GM12878 (cell line): ENCODE data around the gene PLEKHA1.

ENCODE experiments used
- BCL3 ChIP-seq: IDR thresholded peaks from 2 replicates; pipeline ENCODE4 v1.6.1; 2011; ENCODE audit warnings: borderline replicate concordance, low read depth, mild to moderate bottlenecking, moderate library complexity, low read length; ENCODE audit not compliant: insufficient read depth, poor library complexity, severe bottlenecking
- CHD1 ChIP-seq: IDR thresholded peaks from 2 replicates; pipeline ENCODE4 v1.6.1; 2012; ENCODE audit warnings: low read depth, low read length, improper control_type of control experiment
- CTCF ChIP-seq, 3 experiments: IDR thresholded peaks in 2 of 3; conservative IDR thresholded peaks in 1 of 3; 2 replicates each; pipeline ENCODE4 v1.5.1; 2011; ENCODE audit warnings: low read depth in 3 of 3, low read length in 3 of 3, mild to moderate bottlenecking in 3 of 3, control low read depth in 2 of 3, moderate library complexity in 2 of 3, inconsistent platforms in 1 of 3, mixed read lengths in 1 of 3; ENCODE audit not compliant: control insufficient read depth in 2 of 3, insufficient read depth in 1 of 3; ENCODE audit errors: extremely low read depth in 1 of 3
- EZH2 ChIP-seq: IDR thresholded peaks from 2 replicates; pipeline ENCODE4 v1.6.1; 2012; ENCODE audit warnings: low read depth, mild to moderate bottlenecking, control low read depth, inconsistent platforms, low read length, borderline replicate concordance; ENCODE audit not compliant: control insufficient read depth
- FOXM1 ChIP-seq: IDR thresholded peaks from 2 replicates; pipeline ENCODE4 v1.6.1; 2012; ENCODE audit warnings: low read depth, mild to moderate bottlenecking, inconsistent platforms, low read length, moderate library complexity
- LARP7 ChIP-seq: fragments of 450-650 bp; IDR thresholded peaks from 2 replicates; pipeline ENCODE4 v1.6.1; 2017; ENCODE audit warnings: mild to moderate bottlenecking
- MEF2A ChIP-seq: IDR thresholded peaks from 2 replicates; pipeline ENCODE4 v1.6.1; 2011; ENCODE audit warnings: low read depth, mild to moderate bottlenecking, low read length, moderate library complexity; ENCODE audit not compliant: insufficient read depth
- RCOR1 ChIP-seq: conservative IDR thresholded peaks from 2 replicates; pipeline ENCODE4 v1.6.1; 2012; ENCODE audit warnings: low read depth, low read length, improper control_type of control experiment
- SPI1 ChIP-seq: IDR thresholded peaks from 2 replicates; pipeline ENCODE4 v1.6.1; 2011; ENCODE audit warnings: low read depth, mild to moderate bottlenecking, low read length, moderate library complexity, borderline replicate concordance; ENCODE audit not compliant: insufficient read depth
- TCF12 ChIP-seq: IDR thresholded peaks from 2 replicates; pipeline ENCODE4 v1.6.1; 2011; ENCODE audit warnings: low read depth, mild to moderate bottlenecking, low read length
- ZSCAN29 ChIP-seq: fragments of 450-650 bp; IDR thresholded peaks from 2 replicates; pipeline ENCODE4 v1.6.1; 2017; ENCODE audit warnings: mild to moderate bottlenecking, moderate library complexity
- TF ChIP-seq, protein P1 (sequence below): fragments of 450-650 bp; IDR thresholded peaks from 2 replicates; pipeline ENCODE4 v1.6.1; 2017; ENCODE audit warnings: mild to moderate bottlenecking, moderate library complexity

DNA sequence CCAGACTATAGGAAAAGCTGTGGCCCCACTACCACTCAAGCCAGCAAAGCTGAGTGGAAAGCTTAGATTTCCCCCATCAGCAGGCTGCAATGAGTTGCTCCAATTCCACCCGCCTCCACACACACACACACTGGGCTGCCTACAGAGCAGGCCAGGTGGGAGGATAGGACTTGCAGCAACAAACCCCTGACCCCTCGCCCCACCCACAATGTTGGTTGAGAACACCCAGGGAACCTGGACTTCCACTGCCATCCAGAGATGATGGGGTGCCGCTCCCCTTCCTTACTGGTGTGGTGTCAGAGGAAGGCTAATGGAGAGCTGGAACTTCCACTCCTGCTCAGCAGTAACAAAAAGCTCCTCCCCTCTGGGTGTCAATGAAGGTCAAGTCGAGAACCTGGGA is 16.8 kb upstream of the PLEKHA1 start:
- TF ChIP-seq RCOR1 (no peak), BCL3 (no peak), ZSCAN29 (no peak), CTCF (IDR thresholded peaks at IDR 0.05 in 2 of 3, conservative IDR thresholded peaks at IDR 0.05 in 1 of 3; ENCODE audit: control insufficient read depth in 2 of 3, extremely low read depth in 1 of 3, insufficient read depth in 1 of 3, low read depth in 3 of 3, low read length in 3 of 3) (no peak), EZH2 (no peak), FOXM1 (no peak), MEF2A (no peak), TCF12 (no peak), CHD1 (no peak), SPI1 (no peak), LARP7 (no peak)
- TF ChIP-seq, protein P1, sequence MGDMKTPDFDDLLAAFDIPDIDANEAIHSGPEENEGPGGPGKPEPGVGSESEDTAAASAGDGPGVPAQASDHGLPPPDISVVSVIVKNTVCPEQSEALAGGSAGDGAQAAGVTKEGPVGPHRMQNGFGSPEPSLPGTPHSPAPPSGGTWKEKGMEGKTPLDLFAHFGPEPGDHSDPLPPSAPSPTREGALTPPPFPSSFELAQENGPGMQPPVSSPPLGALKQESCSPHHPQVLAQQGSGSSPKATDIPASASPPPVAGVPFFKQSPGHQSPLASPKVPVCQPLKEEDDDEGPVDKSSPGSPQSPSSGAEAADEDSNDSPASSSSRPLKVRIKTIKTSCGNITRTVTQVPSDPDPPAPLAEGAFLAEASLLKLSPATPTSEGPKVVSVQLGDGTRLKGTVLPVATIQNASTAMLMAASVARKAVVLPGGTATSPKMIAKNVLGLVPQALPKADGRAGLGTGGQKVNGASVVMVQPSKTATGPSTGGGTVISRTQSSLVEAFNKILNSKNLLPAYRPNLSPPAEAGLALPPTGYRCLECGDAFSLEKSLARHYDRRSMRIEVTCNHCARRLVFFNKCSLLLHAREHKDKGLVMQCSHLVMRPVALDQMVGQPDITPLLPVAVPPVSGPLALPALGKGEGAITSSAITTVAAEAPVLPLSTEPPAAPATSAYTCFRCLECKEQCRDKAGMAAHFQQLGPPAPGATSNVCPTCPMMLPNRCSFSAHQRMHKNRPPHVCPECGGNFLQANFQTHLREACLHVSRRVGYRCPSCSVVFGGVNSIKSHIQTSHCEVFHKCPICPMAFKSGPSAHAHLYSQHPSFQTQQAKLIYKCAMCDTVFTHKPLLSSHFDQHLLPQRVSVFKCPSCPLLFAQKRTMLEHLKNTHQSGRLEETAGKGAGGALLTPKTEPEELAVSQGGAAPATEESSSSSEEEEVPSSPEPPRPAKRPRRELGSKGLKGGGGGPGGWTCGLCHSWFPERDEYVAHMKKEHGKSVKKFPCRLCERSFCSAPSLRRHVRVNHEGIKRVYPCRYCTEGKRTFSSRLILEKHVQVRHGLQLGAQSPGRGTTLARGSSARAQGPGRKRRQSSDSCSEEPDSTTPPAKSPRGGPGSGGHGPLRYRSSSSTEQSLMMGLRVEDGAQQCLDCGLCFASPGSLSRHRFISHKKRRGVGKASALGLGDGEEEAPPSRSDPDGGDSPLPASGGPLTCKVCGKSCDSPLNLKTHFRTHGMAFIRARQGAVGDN, result no peak
